GM12891 (cell line): ENCODE results near the gene ST7.

Experiments
- DNase-seq: peaks from one replicate; pipeline ENCODE4 v3.0.0; 2011; ENCODE audit warnings: low spot score; ENCODE audit not compliant: insufficient read length
- FAIRE-seq: peaks from 2 replicates; lab custom pipeline; 2011; peaks lifted over from hg19 to GRCh38; lab: Jason Lieb, UNC
- PAX5 ChIP-seq: IDR thresholded peaks from 2 replicates; pipeline ENCODE4 v1.6.1; 2011; ENCODE audit warnings: low read length, moderate library complexity, mild to moderate bottlenecking; ENCODE audit not compliant: insufficient read depth, severe bottlenecking
- POLR2A ChIP-seq: IDR thresholded peaks from 2 replicates; pipeline ENCODE4 v1.6.1; 2011; ENCODE audit warnings: low read depth, low read length, control low read depth
- POLR2AphosphoS5 ChIP-seq: IDR thresholded peaks from 2 replicates; pipeline ENCODE4 v1.6.1; 2011; ENCODE audit warnings: low read depth, low read length, control low read depth
- POU2F2 ChIP-seq: IDR thresholded peaks from 2 replicates; pipeline ENCODE4 v1.6.1; 2011; ENCODE audit warnings: low read depth, mild to moderate bottlenecking, control low read depth, low read length, moderate library complexity
- SPI1 ChIP-seq: IDR thresholded peaks from 2 replicates; pipeline ENCODE4 v1.6.1; 2011; ENCODE audit warnings: low read depth, low read length, control low read depth
- TAF1 ChIP-seq: IDR thresholded peaks from 2 replicates; pipeline ENCODE4 v1.6.1; 2011; ENCODE audit warnings: low read depth, low read length, control low read depth

Gene ST7

GRCh38 chr7:117127585-117128168 lies 174.4 kb downstream of the ST7 start:
- no peak for TF ChIP-seq SPI1
- no peak for TF ChIP-seq POLR2A
- TF ChIP-seq PAX5: no peak
- no peak for TF ChIP-seq TAF1
- no peak for TF ChIP-seq POU2F2
- no peak for TF ChIP-seq POLR2AphosphoS5
- DNase-seq (no peak), FAIRE-seq (peak; percentile 48)

DNA sequence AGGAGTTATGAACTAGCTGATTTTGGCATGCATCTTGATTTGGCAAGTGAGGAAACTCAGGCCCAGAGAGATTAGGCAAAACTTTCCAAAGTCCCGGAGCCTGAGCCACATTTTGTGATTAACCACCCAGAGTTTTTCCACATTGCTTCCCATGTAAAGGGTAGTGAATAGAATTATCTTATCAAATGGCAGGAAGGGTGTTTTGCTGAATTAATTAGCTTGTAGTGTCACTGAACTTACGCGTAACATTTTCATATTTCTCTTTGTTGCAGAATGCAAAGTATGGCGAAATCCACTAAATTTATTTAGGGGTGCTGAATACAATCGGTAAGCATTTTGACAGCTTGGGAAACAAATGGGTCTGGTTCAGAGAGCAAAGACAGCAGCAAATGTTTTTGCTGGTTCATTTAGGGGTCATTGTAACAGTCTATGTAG lies 176.2 kb downstream of the ST7 start:
- FAIRE-seq (no peak), DNase-seq (no peak)
- no peak for TF ChIP-seq PAX5

DNA sequence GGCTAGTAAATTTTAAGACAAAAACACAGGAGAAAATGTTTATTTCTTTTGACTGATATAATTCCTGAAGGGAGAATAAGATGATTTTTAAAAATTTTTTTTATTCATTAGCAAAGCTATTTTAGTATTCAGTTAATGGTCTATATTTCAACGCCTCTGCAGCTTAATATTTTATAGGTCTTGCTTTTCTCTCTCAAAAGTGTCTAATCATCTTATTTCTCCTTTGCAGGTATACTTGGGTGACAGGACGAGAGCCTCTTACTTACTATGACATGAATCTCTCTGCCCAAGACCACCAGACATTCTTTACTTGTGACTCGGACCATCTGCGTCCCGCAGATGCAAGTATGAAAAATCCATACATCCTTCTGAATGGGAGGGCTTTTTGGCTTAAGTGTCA lies 177.0 kb downstream of the ST7 start:
- TF ChIP-seq POLR2A (no peak), SPI1 (no peak), TAF1 (no peak), PAX5 (no peak), POU2F2 (no peak), POLR2AphosphoS5 (no peak)
- FAIRE-seq: no peak

DNA sequence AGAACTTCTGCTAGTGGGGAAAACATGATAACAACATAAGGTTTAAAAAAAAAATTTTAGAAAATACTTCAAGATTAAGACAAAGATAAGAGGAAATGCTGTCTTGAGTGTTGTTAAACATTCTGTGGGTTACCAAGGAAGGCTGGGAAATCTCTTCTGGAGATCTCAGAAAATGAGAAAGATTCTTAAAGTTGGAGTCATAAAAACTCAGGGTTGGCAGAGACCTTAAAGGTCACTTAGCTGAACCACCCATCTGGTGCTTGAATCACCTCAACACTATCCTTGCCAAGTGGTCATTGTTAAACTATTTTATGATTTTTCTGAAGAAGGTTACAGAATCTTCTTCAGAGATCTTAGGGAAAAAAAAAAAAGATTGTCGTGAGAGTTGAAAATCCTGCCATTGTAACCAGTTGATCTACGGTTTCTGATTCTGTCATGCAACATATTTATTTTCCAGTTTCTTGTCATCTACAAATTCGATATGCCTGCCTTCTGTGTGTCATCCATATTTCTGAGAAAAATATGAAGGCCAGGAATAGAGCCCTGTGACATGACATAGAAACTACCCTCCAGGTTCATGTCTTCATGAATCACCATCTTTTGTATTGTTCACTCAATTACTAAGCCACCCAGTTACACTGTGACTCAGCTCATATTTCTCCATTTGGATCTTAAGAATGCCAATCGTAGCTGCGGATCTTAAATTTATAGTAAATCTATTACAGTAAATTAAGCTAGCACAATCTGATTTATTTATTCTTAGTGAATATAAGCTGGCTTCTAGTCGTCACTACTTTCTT lies 179.2 kb downstream of the ST7 start:
- no peak for TF ChIP-seq SPI1
- no peak for TF ChIP-seq POU2F2
- TF ChIP-seq POLR2AphosphoS5: no peak
- TF ChIP-seq TAF1: no peak
- TF ChIP-seq PAX5: no peak
- no peak for TF ChIP-seq POLR2A
- FAIRE-seq (no peak), DNase-seq (no peak)

More for the DNA sequence above, 177.0 kb downstream of the ST7 start:
- DNase-seq: no peak

DNA sequence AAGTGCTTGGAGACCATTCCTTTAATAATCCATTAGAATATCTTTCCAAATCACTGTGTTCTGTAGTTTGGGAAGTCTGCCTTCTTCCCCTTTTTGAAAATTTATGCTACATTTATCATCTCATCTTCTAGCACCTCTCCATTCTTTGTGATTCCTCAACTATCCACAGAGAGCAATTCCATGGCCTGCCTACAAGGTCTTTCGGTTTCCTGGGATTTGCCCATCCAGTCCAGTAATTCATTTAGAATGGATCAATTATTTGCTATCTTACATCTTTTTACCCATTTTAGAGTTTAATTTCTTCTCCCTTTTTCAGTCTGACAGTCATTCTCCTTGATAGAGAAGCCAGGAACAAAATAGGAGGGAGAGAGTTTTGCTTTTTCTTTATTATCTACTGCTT lies 179.8 kb downstream of the ST7 start:
- DNase-seq: no peak
- TF ChIP-seq TAF1 (no peak), PAX5 (no peak), POU2F2 (no peak), POLR2A (no peak), SPI1 (no peak), POLR2AphosphoS5 (no peak)
- no peak for FAIRE-seq

- DNase-seq (no peak), FAIRE-seq (no peak)
- TF ChIP-seq TAF1 (no peak), POLR2AphosphoS5 (no peak), SPI1 (no peak), POLR2A (no peak), PAX5 (no peak), POU2F2 (no peak)
Measured at GRCh38 chr7:117134411-117134810, 181.1 kb downstream of the ST7 start.

GRCh38 chr7:117134889-117135552 lies 181.7 kb downstream of the ST7 start:
- TF ChIP-seq POLR2AphosphoS5: no peak
- no peak for TF ChIP-seq TAF1
- no peak for TF ChIP-seq POU2F2
- no peak for TF ChIP-seq PAX5
- TF ChIP-seq SPI1: peak; percentile 60
- DNase-seq (no peak), FAIRE-seq (no peak)

DNA sequence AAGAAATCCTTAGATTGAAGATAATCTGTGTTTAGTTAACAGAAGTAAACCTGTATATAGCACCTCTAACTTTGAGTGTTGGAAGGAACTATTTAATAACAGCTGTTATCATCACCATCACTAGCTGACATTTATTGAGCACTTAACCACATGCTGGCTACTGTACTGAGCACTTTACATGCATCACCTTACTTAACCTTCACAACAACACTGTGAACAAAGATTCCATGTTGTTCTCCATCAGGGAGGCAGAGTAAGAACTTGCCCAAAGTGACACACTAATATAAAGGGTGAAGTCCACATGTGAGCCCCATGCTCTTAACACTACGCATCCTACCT lies 182.2 kb downstream of the ST7 start:
- TF ChIP-seq PAX5: no peak
- TF ChIP-seq SPI1: no peak
- TF ChIP-seq TAF1: no peak
- TF ChIP-seq POLR2AphosphoS5: no peak
- TF ChIP-seq POU2F2: no peak
- TF ChIP-seq POLR2A: no peak
- FAIRE-seq (no peak), DNase-seq (no peak)

GRCh38 chr7:117137868-117138267 lies 184.6 kb downstream of the ST7 start:
- DNase-seq (no peak), FAIRE-seq (no peak)
- TF ChIP-seq POLR2AphosphoS5 (no peak), POU2F2 (no peak), SPI1 (no peak), PAX5 (no peak), POLR2A (no peak), TAF1 (no peak)

DNA sequence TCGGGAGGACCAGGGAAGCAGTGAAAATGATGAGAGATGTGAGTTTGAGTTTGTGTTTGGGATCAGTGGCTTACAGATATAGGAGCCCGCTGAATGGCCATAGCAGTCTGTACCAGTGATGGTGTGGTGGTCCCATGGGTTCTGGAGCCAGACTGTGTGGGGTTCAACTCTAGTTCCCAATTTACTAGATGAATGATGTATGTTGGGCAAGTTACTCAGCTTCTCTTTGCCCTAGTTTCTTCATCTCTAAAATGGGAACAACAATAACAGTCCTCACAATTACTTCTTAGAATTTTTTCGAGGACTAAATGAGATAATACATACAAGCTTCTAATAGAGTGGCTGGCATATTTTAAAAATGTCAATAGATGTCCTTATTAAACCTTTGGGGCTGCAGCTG lies 185.2 kb downstream of the ST7 start:
- DNase-seq (no peak), FAIRE-seq (no peak)
- TF ChIP-seq TAF1 (no peak), POLR2A (no peak), POU2F2 (no peak), POLR2AphosphoS5 (no peak), PAX5 (no peak), SPI1 (no peak)
